Measurements from ENCODE around the gene UPK3B. TPM values are rescaled to one million over a fixed set of nuclear protein-coding genes. Genes with fewer than 3 reads are reported as not detected.

UPK3B gene
- total and polyA plus RNA-seq, 2 of the 13 experiments (the other 11 are each of a cell fraction or from before 2014, with no cell fraction given): not detected

- TF ChIP-seq SRY (CRISPR knock-in tag; IDR thresholded peaks at IDR 0.05): no peak
- TF ChIP-seq, protein P1, sequence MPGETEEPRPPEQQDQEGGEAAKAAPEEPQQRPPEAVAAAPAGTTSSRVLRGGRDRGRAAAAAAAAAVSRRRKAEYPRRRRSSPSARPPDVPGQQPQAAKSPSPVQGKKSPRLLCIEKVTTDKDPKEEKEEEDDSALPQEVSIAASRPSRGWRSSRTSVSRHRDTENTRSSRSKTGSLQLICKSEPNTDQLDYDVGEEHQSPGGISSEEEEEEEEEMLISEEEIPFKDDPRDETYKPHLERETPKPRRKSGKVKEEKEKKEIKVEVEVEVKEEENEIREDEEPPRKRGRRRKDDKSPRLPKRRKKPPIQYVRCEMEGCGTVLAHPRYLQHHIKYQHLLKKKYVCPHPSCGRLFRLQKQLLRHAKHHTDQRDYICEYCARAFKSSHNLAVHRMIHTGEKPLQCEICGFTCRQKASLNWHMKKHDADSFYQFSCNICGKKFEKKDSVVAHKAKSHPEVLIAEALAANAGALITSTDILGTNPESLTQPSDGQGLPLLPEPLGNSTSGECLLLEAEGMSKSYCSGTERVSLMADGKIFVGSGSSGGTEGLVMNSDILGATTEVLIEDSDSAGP (CRISPR knock-in tag; IDR thresholded peaks at IDR 0.05; ENCODE audit: borderline replicate concordance): peak; percentile 74
- TF ChIP-seq ZNF713 (CRISPR knock-in tag; IDR thresholded peaks at IDR 0.05): peak; percentile 73; the same call in 1 of the 2 replicates
- no peak for TF ChIP-seq SOX13 (IDR thresholded peaks at IDR 0.05)
- 0 out of 4 replicates have a peak, but pooled peaks of 1 of the 2 experiments have one; percentile 6 for TF ChIP-seq SOX13 (CRISPR knock-in tag; conservative IDR thresholded peaks at IDR 0.05 in 1 of 2, IDR thresholded peaks at IDR 0.05 in 1 of 2)
- TF ChIP-seq BHLHE40 (IDR thresholded peaks at IDR 0.05; ENCODE audit: low read length): no peak
- TF ChIP-seq NONO (IDR thresholded peaks at IDR 0.05): no peak
- peak; percentile 87 for TF ChIP-seq NONO (CRISPR knock-in tag; conservative IDR thresholded peaks at IDR 0.05)
- TF ChIP-seq, protein P2, sequence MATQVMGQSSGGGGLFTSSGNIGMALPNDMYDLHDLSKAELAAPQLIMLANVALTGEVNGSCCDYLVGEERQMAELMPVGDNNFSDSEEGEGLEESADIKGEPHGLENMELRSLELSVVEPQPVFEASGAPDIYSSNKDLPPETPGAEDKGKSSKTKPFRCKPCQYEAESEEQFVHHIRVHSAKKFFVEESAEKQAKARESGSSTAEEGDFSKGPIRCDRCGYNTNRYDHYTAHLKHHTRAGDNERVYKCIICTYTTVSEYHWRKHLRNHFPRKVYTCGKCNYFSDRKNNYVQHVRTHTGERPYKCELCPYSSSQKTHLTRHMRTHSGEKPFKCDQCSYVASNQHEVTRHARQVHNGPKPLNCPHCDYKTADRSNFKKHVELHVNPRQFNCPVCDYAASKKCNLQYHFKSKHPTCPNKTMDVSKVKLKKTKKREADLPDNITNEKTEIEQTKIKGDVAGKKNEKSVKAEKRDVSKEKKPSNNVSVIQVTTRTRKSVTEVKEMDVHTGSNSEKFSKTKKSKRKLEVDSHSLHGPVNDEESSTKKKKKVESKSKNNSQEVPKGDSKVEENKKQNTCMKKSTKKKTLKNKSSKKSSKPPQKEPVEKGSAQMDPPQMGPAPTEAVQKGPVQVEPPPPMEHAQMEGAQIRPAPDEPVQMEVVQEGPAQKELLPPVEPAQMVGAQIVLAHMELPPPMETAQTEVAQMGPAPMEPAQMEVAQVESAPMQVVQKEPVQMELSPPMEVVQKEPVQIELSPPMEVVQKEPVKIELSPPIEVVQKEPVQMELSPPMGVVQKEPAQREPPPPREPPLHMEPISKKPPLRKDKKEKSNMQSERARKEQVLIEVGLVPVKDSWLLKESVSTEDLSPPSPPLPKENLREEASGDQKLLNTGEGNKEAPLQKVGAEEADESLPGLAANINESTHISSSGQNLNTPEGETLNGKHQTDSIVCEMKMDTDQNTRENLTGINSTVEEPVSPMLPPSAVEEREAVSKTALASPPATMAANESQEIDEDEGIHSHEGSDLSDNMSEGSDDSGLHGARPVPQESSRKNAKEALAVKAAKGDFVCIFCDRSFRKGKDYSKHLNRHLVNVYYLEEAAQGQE (IDR thresholded peaks at IDR 0.05; ENCODE audit: borderline replicate concordance in 1 of 2, low read depth in 1 of 2, low read length in 2 of 2): no peak
- TF ChIP-seq ZFP90 (CRISPR knock-in tag; IDR thresholded peaks at IDR 0.05; ENCODE audit: borderline replicate concordance): no peak; the same call in 1 of the 2 replicates
- no peak for TF ChIP-seq ZNF644 (CRISPR knock-in tag; IDR thresholded peaks at IDR 0.05; ENCODE audit: low read depth)
- TF ChIP-seq, protein P3, sequence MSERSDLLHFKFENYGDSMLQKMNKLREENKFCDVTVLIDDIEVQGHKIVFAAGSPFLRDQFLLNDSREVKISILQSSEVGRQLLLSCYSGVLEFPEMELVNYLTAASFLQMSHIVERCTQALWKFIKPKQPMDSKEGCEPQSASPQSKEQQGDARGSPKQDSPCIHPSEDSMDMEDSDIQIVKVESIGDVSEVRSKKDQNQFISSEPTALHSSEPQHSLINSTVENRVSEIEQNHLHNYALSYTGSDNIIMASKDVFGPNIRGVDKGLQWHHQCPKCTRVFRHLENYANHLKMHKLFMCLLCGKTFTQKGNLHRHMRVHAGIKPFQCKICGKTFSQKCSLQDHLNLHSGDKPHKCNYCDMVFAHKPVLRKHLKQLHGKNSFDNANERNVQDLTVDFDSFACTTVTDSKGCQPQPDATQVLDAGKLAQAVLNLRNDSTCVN (CRISPR knock-in tag; IDR thresholded peaks at IDR 0.05; ENCODE audit: borderline replicate concordance): no peak
- TF ChIP-seq CENPX (CRISPR knock-in tag; IDR thresholded peaks at IDR 0.05): no peak
- no peak for TF ChIP-seq ZBTB42 (CRISPR knock-in tag; IDR thresholded peaks at IDR 0.05)
- 0 out of 2 replicates have a peak, but pooled peaks have one; percentile 22 for TF ChIP-seq CEBPG (CRISPR knock-in tag; IDR thresholded peaks at IDR 0.05)
- TF ChIP-seq ZNF331 (CRISPR knock-in tag; IDR thresholded peaks at IDR 0.05): peak; percentile 55; the same call in 1 of the 2 replicates
- no peak for TF ChIP-seq ZNF549 (CRISPR knock-in tag; IDR thresholded peaks at IDR 0.05)
- TF ChIP-seq SP4 (CRISPR knock-in tag; IDR thresholded peaks at IDR 0.05): peak; percentile 62; the same call in 1 of the 2 replicates
- peak; percentile 74; the same call in 1 of the 2 replicates for TF ChIP-seq ZNF614 (CRISPR knock-in tag; IDR thresholded peaks at IDR 0.05; ENCODE audit: borderline replicate concordance)
- TF ChIP-seq POLR2A (IDR thresholded peaks at IDR 0.05; ENCODE audit: insufficient read depth in 1 of 2, low read depth in 2 of 2, low read length in 2 of 2): peak in 1 of 2 experiments; percentile 38; a peak in 1 of 4 replicates
- peak; percentile 17; the same call in 1 of the 2 replicates for TF ChIP-seq TOPORS (CRISPR knock-in tag; IDR thresholded peaks at IDR 0.05)
- peak; percentile 35; the same call in 1 of the 2 replicates for TF ChIP-seq NCOA2 (CRISPR knock-in tag; IDR thresholded peaks at IDR 0.05)
- TF ChIP-seq ZNF430 (CRISPR knock-in tag; IDR thresholded peaks at IDR 0.05): peak; percentile 69; the same call in 1 of the 2 replicates
- TF ChIP-seq ZNF274 (CRISPR knock-in tag; IDR thresholded peaks at IDR 0.05): peak; percentile 26; the same call in 1 of the 2 replicates
- no peak for TF ChIP-seq SATB2 (CRISPR knock-in tag; IDR thresholded peaks at IDR 0.05)
- TF ChIP-seq POLR2AphosphoS2 (IDR thresholded peaks at IDR 0.05; ENCODE audit: low read depth, low read length): no peak
Measured at GRCh38 chr7:76515999-76516443, 5.7 kb downstream of the UPK3B start (continued).

Data from HepG2 (cell line).